OCI-LY3 (cell line): Measurements from ENCODE around the gene SPATA31D1.

Source experiments
- H2AFZ ChIP-seq: fragments of 200-600, 300-600 bp; shearing (Covaris generic); 2 replicates; pipeline ENCODE4 v1.6.0; 2014; ENCODE audit warnings: antibody characterized with exemption, low read depth, low read length
- H3K27ac ChIP-seq: fragments of 200-600, 300-600 bp; sonication (generic); 2 replicates; pipeline ENCODE4 v1.5.1; 2014; ENCODE audit warnings: mild to moderate bottlenecking, low read length, moderate library complexity, mixed read lengths
- H3K27me3 ChIP-seq: fragments of 200-600, 300-600 bp; sonication (generic); 2 replicates; pipeline ENCODE4 v1.6.1; 2014; ENCODE audit warnings: low read depth, low read length, mixed read lengths
- H3K36me3 ChIP-seq: fragments of 200-600, 300-600 bp; sonication (generic); replicated peaks from 2 replicates; pipeline ENCODE3; 2014; ENCODE audit warnings: low read depth, low read length, mixed read lengths
- H3K4me1 ChIP-seq: fragments of 300-600, 200-600 bp; sonication (generic); 2 replicates; pipeline ENCODE4 v1.6.1; 2014; ENCODE audit warnings: low read length, mixed read lengths
- H3K4me2 ChIP-seq: fragments of 200-600, 300-600 bp; sonication (generic); 2 replicates; pipeline ENCODE4 v1.6.1; 2014; ENCODE audit warnings: low read length, mixed read lengths
- H3K4me3 ChIP-seq: fragments of 300-600, 200-600 bp; sonication (generic); 2 replicates; pipeline ENCODE4 v1.5.1; 2014; ENCODE audit warnings: antibody characterized with exemption, mild to moderate bottlenecking, low read length, moderate library complexity
- H3K79me2 ChIP-seq: fragments of 300-600, 200-600 bp; shearing (Covaris generic); 2 replicates; pipeline ENCODE4 v1.6.1; 2014; ENCODE audit warnings: mild to moderate bottlenecking, low read length, mixed read lengths
- H3K9ac ChIP-seq: fragments of 300-600, 200-600 bp; shearing (Covaris generic); 2 replicates; pipeline ENCODE4 v1.6.0; 2014; ENCODE audit warnings: mild to moderate bottlenecking, low read length, moderate library complexity
- H3K9me3 ChIP-seq: fragments of 200-600, 300-600 bp; shearing (Covaris generic); 2 replicates; pipeline ENCODE4 v1.6.1; 2014; ENCODE audit warnings: low read length, mixed read lengths; ENCODE audit not compliant: insufficient read depth
- H4K20me1 ChIP-seq: fragments of 200-600, 300-600 bp; sonication (generic); 2 replicates; pipeline ENCODE4 v1.6.1; 2016; ENCODE audit warnings: low read length, mixed read lengths; ENCODE audit not compliant: insufficient read depth
- CTCF ChIP-seq: fragments of 200-600, 300-600 bp; sonication (generic); IDR thresholded peaks from 2 replicates; pipeline ENCODE4 v1.5.1; 2014; ENCODE audit warnings: antibody characterized with exemption, low read length, low read depth
- EZH2phosphoT487 ChIP-seq: fragments of 200-600 bp; shearing (Covaris generic); IDR thresholded peaks from 2 replicates; pipeline ENCODE4 v1.6.1; 2018; ENCODE audit warnings: antibody characterized with exemption, mixed run types, low read depth

Gene SPATA31D1

GRCh38 chr9:82037126-82037525 is 48.6 kb downstream of the SPATA31D1 start:
- no peak overlapping the region for H3K27ac ChIP-seq
- H3K4me2 ChIP-seq = no peak overlapping the region
- H3K4me3 ChIP-seq = no peak overlapping the region
- H3K79me2 ChIP-seq = no peaks in the 10 kb centered on the region
- H3K9ac ChIP-seq = no peak overlapping the region
- no peak overlapping the region for H2AFZ ChIP-seq
- H3K4me1 ChIP-seq = no peaks in the 10 kb centered on the region
- H3K27me3 ChIP-seq = no peaks in the 10 kb centered on the region
- no peaks in the 10 kb centered on the region for H4K20me1 ChIP-seq
- no peaks in the 10 kb centered on the region for H3K9me3 ChIP-seq
- TF ChIP-seq EZH2phosphoT487 = no peak
- no peak for TF ChIP-seq CTCF
- H3K36me3 ChIP-seq = no peaks in the 10 kb centered on the region

- H3K27ac ChIP-seq = no peak overlapping the region
- H3K36me3 ChIP-seq = no peaks in the 10 kb centered on the region
- no peaks in the 10 kb centered on the region for H3K27me3 ChIP-seq
- H2AFZ ChIP-seq = no peak overlapping the region
- no peak overlapping the region for H3K4me2 ChIP-seq
- H3K9me3 ChIP-seq = no peaks in the 10 kb centered on the region
- no peaks in the 10 kb centered on the region for H3K79me2 ChIP-seq
- H3K4me3 ChIP-seq = no peak overlapping the region
- no peaks in the 10 kb centered on the region for H4K20me1 ChIP-seq
- no peak overlapping the region for H3K9ac ChIP-seq
- TF ChIP-seq CTCF (no peak), EZH2phosphoT487 (no peak)
- no peaks in the 10 kb centered on the region for H3K4me1 ChIP-seq
Observed at GRCh38 chr9:82038897-82039296, 50.3 kb downstream of the SPATA31D1 start.
